Neuronal stem cell (in vitro differentiated cells): ENCODE data around the gene ZC3HAV1.
A peak's percentile ranks its signal among the peaks of the same experiment; 100 is the strongest.
"Not testable (repeated sequence)": the region's sequence is repeated elsewhere in the genome, so short reads cannot be mapped to it uniquely, and the experiment has no call there.

ENCODE experiments used
- DNase-seq: peaks from one replicate; pipeline ENCODE4 v3.0.0-alpha.2; 2013; ENCODE audit warnings: low spot score
- H2AFZ ChIP-seq: one replicate; pipeline ENCODE4 v1.6.1; 2013; ENCODE audit warnings: mild to moderate bottlenecking, low read length, inconsistent platforms
- H2AK5ac ChIP-seq: 2 replicates; pipeline ENCODE4 v1.6.1; 2013; ENCODE audit warnings: low read depth, mild to moderate bottlenecking, inconsistent platforms, low read length, moderate library complexity, mixed read lengths
- H2BK120ac ChIP-seq: 2 replicates; pipeline ENCODE4 v1.6.1; 2013; ENCODE audit warnings: low read depth, mild to moderate bottlenecking, inconsistent platforms, low read length, moderate library complexity, mixed read lengths
- H2BK12ac ChIP-seq: one replicate; pipeline ENCODE4 v1.6.1; 2013; ENCODE audit warnings: low read length, inconsistent platforms
- H2BK15ac ChIP-seq: 2 replicates; pipeline ENCODE4 v1.6.1; 2013; ENCODE audit warnings: mild to moderate bottlenecking, low read length, inconsistent platforms, mixed read lengths
- H2BK5ac ChIP-seq: one replicate; pipeline ENCODE4 v1.6.1; 2013; ENCODE audit warnings: inconsistent platforms, mild to moderate bottlenecking, low read length, moderate library complexity
- H3K14ac ChIP-seq: one replicate; pipeline ENCODE4 v1.6.1; 2013; ENCODE audit warnings: low read length, inconsistent platforms
- H3K18ac ChIP-seq: 2 replicates; pipeline ENCODE4 v1.6.1; 2013; ENCODE audit warnings: low read length, inconsistent platforms
- H3K23ac ChIP-seq: 2 replicates; pipeline ENCODE4 v1.6.1; 2013; ENCODE audit warnings: low read depth, mild to moderate bottlenecking, mixed read lengths, low read length, inconsistent platforms; ENCODE audit not compliant: poor library complexity
- H3K27ac ChIP-seq: replicated peaks from 3 replicates; pipeline ENCODE4 v1.5.1; 2013; ENCODE audit warnings: low read length, inconsistent platforms
- H3K27me3 ChIP-seq, 3 experiments: 2 replicates each; pipeline ENCODE4 v1.6.1; 2013; ENCODE audit warnings: low read length in 3 of 3, mild to moderate bottlenecking in 2 of 3, inconsistent platforms in 1 of 3, low read depth in 1 of 3, mixed read lengths in 1 of 3, moderate library complexity in 1 of 3; ENCODE audit not compliant: control insufficient read depth in 3 of 3, insufficient read depth in 3 of 3
- H3K36me3 ChIP-seq, 2 donors: replicated peaks in 1 of 2; 2 replicates each; pipeline ENCODE4 v1.6.1; 2013; ENCODE audit warnings: low read length in 2 of 2; ENCODE audit not compliant: control insufficient read depth in 2 of 2, insufficient read depth in 2 of 2
- H3K4ac ChIP-seq: 2 replicates; pipeline ENCODE4 v1.6.1; 2013; ENCODE audit warnings: inconsistent platforms, mild to moderate bottlenecking, low read length, moderate library complexity
- H3K4me1 ChIP-seq, 2 donors: 1 replicate in 1 of 2; 2 replicates in 1 of 2; pipeline ENCODE4 v1.6.1; 2013; ENCODE audit warnings: low read length in 2 of 2, low read depth in 1 of 2; ENCODE audit not compliant: control insufficient read depth in 2 of 2, insufficient read depth in 1 of 2
- H3K4me2 ChIP-seq: one replicate; pipeline ENCODE4 v1.6.1; 2013; ENCODE audit warnings: mild to moderate bottlenecking, low read length, inconsistent platforms; ENCODE audit not compliant: insufficient read depth, poor library complexity, severe bottlenecking
- H3K4me3 ChIP-seq, 2 donors: 2 replicates each; pipeline ENCODE4 v1.5.1; 2013; ENCODE audit warnings: low read length in 2 of 2, mild to moderate bottlenecking in 2 of 2, inconsistent platforms in 1 of 2, moderate library complexity in 1 of 2
- H3K79me1 ChIP-seq: one replicate; pipeline ENCODE4 v1.6.1; 2013; ENCODE audit warnings: low read depth, mild to moderate bottlenecking, inconsistent platforms, low read length, moderate library complexity
- H3K9ac ChIP-seq: one replicate; pipeline ENCODE4 v1.6.1; 2013; ENCODE audit warnings: mild to moderate bottlenecking, low read depth, low read length, inconsistent platforms; ENCODE audit not compliant: poor library complexity
- H3K9me3 ChIP-seq, 2 donors: replicated peaks in 1 of 2; 2 replicates each; pipeline versions ENCODE3 to v1.6.1; 2013; ENCODE audit warnings: low read length in 2 of 2, mild to moderate bottlenecking in 2 of 2, inconsistent platforms in 1 of 2, low read depth in 1 of 2, mixed read lengths in 1 of 2, moderate library complexity in 1 of 2; ENCODE audit not compliant: control insufficient read depth in 2 of 2, insufficient read depth in 1 of 2
- H4K8ac ChIP-seq: one replicate; pipeline ENCODE4 v1.6.1; 2013; ENCODE audit warnings: low read depth, mild to moderate bottlenecking, inconsistent platforms, low read length, moderate library complexity
- H4K91ac ChIP-seq: one replicate; pipeline ENCODE4 v1.6.1; 2013; ENCODE audit warnings: low read length, low read depth, mild to moderate bottlenecking, inconsistent platforms; ENCODE audit not compliant: poor library complexity
- WGBS, 2 donors: extraction: QIAGEN DNeasy Blood & Tissue Kit; methylation state at CpG; one replicate each; pipeline ENCODE4 v1.1.7; 2013; ENCODE audit warnings: missing lambda C conversion rate in 2 of 2, mixed read lengths in 1 of 2; ENCODE audit not compliant: insufficient read length in 2 of 2, insufficient replicate concordance in 1 of 2; ENCODE audit errors: extremely low coverage in 2 of 2; 5-methylcytosine and 5-hydroxymethylcytosine counted together

ZC3HAV1 gene

GRCh38 chr7:139109983-139110411 lies 477 bp upstream of the ZC3HAV1 start:
- Histone ChIP-seq H2BK5ac (no peak overlapping the region), H3K27me3 (peaks cover 0 to 26% (median 4%) of the 10 kb centered on the region in 3 experiments), H3K23ac (no peak overlapping the region), H3K27ac (no peak overlapping the region), H3K9ac (no peak overlapping the region), H2BK15ac (no peak overlapping the region), H2AFZ (peak overlapping the region; percentile 100), H3K4me3 (peak overlapping the region; percentile 72 to 94), H3K14ac (no peak overlapping the region), H3K18ac (no peak overlapping the region), H2AK5ac (no peak overlapping the region), H2BK12ac (no peak overlapping the region), H3K4ac (no peak overlapping the region), H3K4me1 (peaks cover 2 to 5% of the 10 kb centered on the region in 2 donors), H3K79me1 (no peaks in the 10 kb centered on the region), H3K9me3 (no peaks in the 10 kb centered on the region), H4K91ac (no peak overlapping the region), H3K36me3 (no peaks in the 10 kb centered on the region), H3K4me2 (peak overlapping the region; percentile 83), H2BK120ac (no peak overlapping the region), H4K8ac (no peak overlapping the region)
- WGBS, 2 donors = no CpG with 5 or more reads among the region's 16 CpGs
- DNase-seq = no peak

DNA sequence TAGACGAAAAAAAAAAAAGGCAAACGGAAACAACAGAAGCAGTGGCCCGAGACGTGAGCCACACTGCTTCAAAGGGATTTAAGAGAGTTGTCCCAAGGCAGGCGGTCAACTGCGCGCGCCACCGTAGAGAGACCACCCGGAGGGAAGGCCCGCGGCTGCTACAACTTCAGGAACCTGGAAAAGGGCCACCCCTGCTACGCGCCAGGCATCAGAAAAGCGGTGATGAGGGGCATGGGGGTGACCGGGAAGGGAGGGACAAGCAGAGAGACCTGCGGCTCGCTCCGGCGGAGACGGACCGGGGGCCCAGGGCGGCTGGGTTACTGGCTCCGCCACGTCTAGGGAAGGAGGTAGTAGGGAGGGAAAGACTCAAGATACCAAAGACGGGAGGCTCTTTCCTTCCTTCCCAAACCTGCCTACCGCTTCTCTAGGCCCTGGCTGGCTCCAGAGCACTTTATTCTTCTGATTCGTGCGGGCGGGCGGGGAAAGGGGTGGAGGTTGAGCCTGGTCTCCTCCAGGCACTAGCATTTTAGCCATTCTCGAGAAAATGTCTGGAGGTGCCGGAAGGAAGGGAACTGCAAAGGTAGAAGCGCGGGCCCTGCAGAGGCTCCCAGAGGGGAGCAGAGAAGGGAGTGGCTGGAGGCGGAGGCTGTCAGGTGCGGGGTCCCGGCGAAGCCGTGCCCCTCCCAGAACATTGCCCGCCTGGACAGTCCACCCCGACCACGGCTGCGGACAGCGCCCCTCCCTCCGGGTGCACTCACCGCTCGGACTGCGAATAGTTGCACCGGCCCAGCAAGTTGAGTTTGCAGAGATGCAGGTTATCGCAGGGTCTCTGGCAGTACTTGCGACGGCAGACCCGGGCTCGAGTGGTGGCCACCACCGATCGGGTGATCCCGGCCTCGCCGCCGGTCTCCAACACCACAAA lies 993 bp downstream of the ZC3HAV1 start:
- peaks cover 2 to 5% of the 10 kb centered on the region in 2 donors for H3K4me1 ChIP-seq
- peak overlapping the region; percentile 100 for H2AFZ ChIP-seq
- H2AK5ac ChIP-seq = peak overlapping the region; percentile 60
- H2BK120ac ChIP-seq = peak overlapping the region; percentile 16
- H2BK12ac ChIP-seq = no peak overlapping the region
- H3K4ac ChIP-seq = no peak overlapping the region
- peak overlapping the region; percentile 72 for H3K14ac ChIP-seq
- no CpG with 5 or more reads among the region's 61 CpGs for WGBS, 2 donors
- no peak overlapping the region for H3K27ac ChIP-seq
- peak overlapping the region; percentile 96 for H3K18ac ChIP-seq
- peak overlapping the region; percentile 83 for H3K4me2 ChIP-seq
- H3K9ac ChIP-seq = peak overlapping the region; percentile 83
- H2BK15ac ChIP-seq = peak overlapping the region; percentile 79
- peak overlapping the region; percentile 98 for H3K23ac ChIP-seq
- no peaks in the 10 kb centered on the region for H3K36me3 ChIP-seq
- H3K79me1 ChIP-seq = no peaks in the 10 kb centered on the region
- peak overlapping the region; percentile 72 to 94 for H3K4me3 ChIP-seq
- no peaks in the 10 kb centered on the region for H3K9me3 ChIP-seq
- no peak overlapping the region for H4K91ac ChIP-seq
- H2BK5ac ChIP-seq = peak overlapping the region; percentile 71
- peaks cover 0 to 26% (median 4%) of the 10 kb centered on the region in 3 experiments for H3K27me3 ChIP-seq
- no peak overlapping the region for H4K8ac ChIP-seq
- peak; percentile 15 for DNase-seq

DNA sequence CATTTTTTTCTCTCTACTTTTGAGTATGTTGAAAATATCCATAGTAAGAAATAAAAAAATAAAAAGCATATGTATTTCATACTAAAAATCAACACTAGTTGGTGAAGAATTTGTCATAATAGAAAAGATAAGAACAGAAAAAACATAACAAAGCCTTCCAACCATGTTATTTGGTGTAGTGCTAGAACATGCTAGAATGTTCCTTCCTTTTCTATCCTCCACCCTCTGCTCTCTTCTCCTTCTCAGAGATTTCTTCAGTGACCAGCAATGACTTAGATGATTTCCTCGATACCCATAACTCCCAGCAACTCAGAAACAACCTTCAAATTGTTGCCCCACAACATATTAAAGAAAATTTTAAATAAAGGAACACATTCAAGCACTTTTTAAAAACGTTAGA lies 2.6 kb downstream of the ZC3HAV1 start:
- H2BK12ac ChIP-seq = no peak overlapping the region
- no peak overlapping the region for H3K18ac ChIP-seq
- H3K36me3 ChIP-seq = no peaks in the 10 kb centered on the region
- no peak overlapping the region for H3K14ac ChIP-seq
- H3K4me3 ChIP-seq = no peak overlapping the region
- H4K91ac ChIP-seq = no peak overlapping the region
- H2BK5ac ChIP-seq = no peak overlapping the region
- no peaks in the 10 kb centered on the region for H3K9me3 ChIP-seq
- no peak overlapping the region for H2AK5ac ChIP-seq
- H3K4me2 ChIP-seq = no peak overlapping the region
- H2BK15ac ChIP-seq = no peak overlapping the region
- no peak overlapping the region for H3K23ac ChIP-seq
- WGBS, 2 donors = no CpG with 5 or more reads among the region's 2 CpGs
- H3K4ac ChIP-seq = no peak overlapping the region
- H4K8ac ChIP-seq = no peak overlapping the region
- peaks cover 2 to 5% of the 10 kb centered on the region in 2 donors for H3K4me1 ChIP-seq
- H2AFZ ChIP-seq = no peak overlapping the region
- no peak for DNase-seq
- H3K27ac ChIP-seq = no peak overlapping the region
- no peak overlapping the region for H2BK120ac ChIP-seq
- H3K27me3 ChIP-seq = peaks cover 0 to 26% (median 0%) of the 10 kb centered on the region in 3 experiments
- no peak overlapping the region for H3K9ac ChIP-seq
- no peaks in the 10 kb centered on the region for H3K79me1 ChIP-seq

GRCh38 chr7:139106227-139106626 lies 3.3 kb downstream of the ZC3HAV1 start:
- H2AK5ac ChIP-seq, H3K4me2 ChIP-seq, H3K36me3 ChIP-seq, H2BK15ac ChIP-seq, DNase-seq, H2BK5ac ChIP-seq, H2AFZ ChIP-seq, H3K4me3 ChIP-seq, H4K8ac ChIP-seq, H2BK120ac ChIP-seq, H3K4ac ChIP-seq, H3K79me1 ChIP-seq, H4K91ac ChIP-seq, H3K9ac ChIP-seq, H3K9me3 ChIP-seq, H3K14ac ChIP-seq, H3K27ac ChIP-seq, H3K23ac ChIP-seq, H3K4me1 ChIP-seq, H2BK12ac ChIP-seq, H3K18ac ChIP-seq: not testable (repeated sequence)
- H3K27me3 ChIP-seq = peaks cover 0 to 26% (median 0%) of the 10 kb centered on the region in 3 experiments
- no CpG with 5 or more reads among the region's 7 CpGs for WGBS, 2 donors
